Measurements from ENCODE around the gene FERMT1. TPM values are rescaled to one million over a fixed set of nuclear protein-coding genes. Genes with fewer than 3 reads are reported as not detected.
"Not testable (repeated sequence)": the region's sequence is repeated elsewhere in the genome, so short reads cannot be mapped to it uniquely, and the experiment has no call there.

The FERMT1 gene
- total RNA-seq, 1 donor from 2014 or later = 0.23 TPM

DNA sequence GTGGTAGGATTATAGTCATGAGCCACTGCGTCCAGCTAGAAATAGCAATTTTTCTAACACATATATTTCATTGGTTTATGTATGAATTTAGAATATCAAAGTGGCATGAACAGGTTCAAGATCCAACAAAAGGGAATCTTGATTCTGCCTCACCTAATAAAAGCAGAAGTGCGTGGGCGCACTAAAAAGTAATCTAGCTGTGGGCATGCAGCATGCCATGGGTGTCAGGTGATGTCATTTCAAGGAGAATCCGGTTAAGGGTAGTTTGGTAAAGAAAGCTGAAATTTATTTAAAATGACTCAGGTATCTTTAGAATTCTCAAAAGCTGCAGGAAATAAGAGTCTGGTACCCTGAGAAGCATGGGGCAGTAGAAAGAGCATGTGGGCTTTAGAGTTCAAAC is 86.6 kb downstream of the FERMT1 start:
- no peak for DNase-seq (ENCODE audit: low read depth, low spot score)
- no peak overlapping the region for H3K27ac Mint-ChIP-seq (ENCODE audit: unreplicated experiment)
- H3K4me3 Mint-ChIP-seq = no peak overlapping the region
- no peaks in the 10 kb centered on the region for H3K4me1 Mint-ChIP-seq
- no peaks in the 10 kb centered on the region for H3K27me3 Mint-ChIP-seq (ENCODE audit: low read depth)
- peaks cover 14% of the 10 kb centered on the region for H3K36me3 Mint-ChIP-seq (ENCODE audit: low read depth)
- H3K9me3 Mint-ChIP-seq = no peaks in the 10 kb centered on the region
- TF ChIP-seq, protein P1, sequence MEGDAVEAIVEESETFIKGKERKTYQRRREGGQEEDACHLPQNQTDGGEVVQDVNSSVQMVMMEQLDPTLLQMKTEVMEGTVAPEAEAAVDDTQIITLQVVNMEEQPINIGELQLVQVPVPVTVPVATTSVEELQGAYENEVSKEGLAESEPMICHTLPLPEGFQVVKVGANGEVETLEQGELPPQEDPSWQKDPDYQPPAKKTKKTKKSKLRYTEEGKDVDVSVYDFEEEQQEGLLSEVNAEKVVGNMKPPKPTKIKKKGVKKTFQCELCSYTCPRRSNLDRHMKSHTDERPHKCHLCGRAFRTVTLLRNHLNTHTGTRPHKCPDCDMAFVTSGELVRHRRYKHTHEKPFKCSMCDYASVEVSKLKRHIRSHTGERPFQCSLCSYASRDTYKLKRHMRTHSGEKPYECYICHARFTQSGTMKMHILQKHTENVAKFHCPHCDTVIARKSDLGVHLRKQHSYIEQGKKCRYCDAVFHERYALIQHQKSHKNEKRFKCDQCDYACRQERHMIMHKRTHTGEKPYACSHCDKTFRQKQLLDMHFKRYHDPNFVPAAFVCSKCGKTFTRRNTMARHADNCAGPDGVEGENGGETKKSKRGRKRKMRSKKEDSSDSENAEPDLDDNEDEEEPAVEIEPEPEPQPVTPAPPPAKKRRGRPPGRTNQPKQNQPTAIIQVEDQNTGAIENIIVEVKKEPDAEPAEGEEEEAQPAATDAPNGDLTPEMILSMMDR (conservative IDR thresholded peaks at IDR 0.05) = no peak

DNA sequence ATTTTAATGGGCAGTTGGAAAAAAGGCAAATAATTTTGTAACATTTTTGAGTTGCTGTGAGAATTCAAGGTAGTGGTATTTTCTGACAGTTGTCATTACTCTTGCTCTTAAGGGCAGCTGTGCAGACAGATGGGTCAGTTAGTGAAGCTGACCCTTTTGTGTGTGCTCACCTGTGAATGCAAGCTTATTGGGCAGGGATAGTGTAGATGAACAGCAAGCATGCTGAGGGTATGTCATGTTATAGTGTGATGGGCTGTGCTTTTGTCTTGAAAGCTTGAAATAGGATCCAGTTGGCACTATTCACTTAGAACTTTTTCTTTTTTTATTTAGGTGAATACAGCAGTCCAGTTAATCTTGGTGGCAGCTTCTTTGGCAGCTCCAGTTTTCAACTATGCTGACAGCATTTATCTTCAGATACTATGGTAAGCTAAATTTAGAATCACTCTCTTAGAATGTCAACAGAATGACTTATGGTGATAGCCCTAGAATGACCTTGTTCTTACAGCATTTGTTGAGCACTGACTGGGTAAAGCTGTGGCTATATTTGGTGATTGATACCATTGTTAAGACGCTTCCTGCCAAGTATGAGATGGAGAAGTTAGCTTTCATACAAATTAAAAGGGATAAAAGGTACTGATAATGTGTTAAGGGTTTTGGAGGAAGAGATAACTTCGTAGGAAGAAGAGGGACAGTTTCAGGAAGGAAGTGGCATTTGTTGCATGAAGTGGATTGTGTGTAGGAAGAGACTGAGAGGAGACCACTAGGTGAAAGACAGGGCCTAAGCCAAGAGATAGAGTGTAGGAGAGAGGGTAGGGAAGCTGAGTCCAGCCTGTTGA is 88.5 kb downstream of the FERMT1 start:
- no peak overlapping the region for H3K4me3 Mint-ChIP-seq

DNA sequence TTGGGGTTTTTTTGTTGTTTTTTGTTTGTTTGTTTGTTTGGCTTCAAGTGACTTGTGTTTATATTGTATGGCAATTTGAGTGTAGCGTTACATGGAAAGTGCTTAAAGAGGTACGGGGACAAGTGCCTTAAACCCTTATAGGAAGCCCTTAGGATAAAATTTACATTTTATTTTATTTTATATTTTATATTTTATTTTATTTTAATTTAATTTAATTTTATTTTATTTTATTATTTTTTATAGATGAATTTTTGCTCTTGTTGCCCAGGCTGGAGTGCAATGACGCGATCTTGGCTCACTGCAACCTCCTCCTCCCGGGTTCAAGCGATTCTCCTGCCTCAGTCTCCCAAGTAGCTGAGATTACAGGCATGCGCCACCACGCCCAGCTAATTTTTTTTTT is 89.9 kb downstream of the FERMT1 start:
- H3K9me3 Mint-ChIP-seq; H3K4me1 Mint-ChIP-seq; H3K27me3 Mint-ChIP-seq (ENCODE audit: low read depth); DNase-seq (ENCODE audit: low read depth, low spot score); H3K36me3 Mint-ChIP-seq (ENCODE audit: low read depth); H3K27ac Mint-ChIP-seq (ENCODE audit: unreplicated experiment); H3K4me3 Mint-ChIP-seq: not testable (repeated sequence)

More for the DNA sequence above, 88.5 kb downstream of the FERMT1 start:
- H3K4me1 Mint-ChIP-seq = no peaks in the 10 kb centered on the region
- H3K27ac Mint-ChIP-seq (ENCODE audit: unreplicated experiment) = peak overlapping the region; percentile 1
- H3K36me3 Mint-ChIP-seq (ENCODE audit: low read depth) = peaks cover 6% of the 10 kb centered on the region
- no peak for DNase-seq (ENCODE audit: low read depth, low spot score)
- H3K27me3 Mint-ChIP-seq (ENCODE audit: low read depth) = no peaks in the 10 kb centered on the region
- no peaks in the 10 kb centered on the region for H3K9me3 Mint-ChIP-seq
- TF ChIP-seq, protein P1 (conservative IDR thresholded peaks at IDR 0.05) = no peak

DNA sequence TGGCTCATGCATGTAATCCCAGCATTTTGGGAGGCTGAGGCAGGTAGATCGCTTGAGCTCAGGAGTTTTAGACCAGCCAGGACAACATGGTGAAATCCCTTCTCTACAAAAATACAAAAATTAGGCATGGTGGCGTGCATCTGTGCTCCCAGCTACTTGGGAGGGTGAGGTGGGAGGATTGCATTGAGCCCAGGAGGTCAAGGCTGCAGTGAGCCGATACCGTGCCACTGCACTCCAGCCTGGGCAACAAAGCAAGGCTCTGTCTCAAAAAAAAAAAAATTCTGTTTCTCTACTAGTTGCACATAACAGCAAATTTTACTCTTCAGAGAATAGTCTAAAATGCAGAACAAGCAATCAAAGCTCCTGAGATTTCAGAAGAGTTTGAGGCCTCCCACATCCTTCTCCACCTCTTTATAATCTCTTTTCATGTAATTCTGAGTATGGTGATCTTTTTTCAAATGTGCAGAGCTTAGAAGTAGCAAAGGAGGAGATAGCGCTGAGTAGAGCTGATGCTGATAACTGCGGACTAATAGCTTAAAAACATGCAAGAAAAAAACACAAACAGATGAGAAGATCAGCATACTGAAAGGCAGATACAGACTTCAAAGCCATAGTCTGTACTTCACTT is 92.3 kb downstream of the FERMT1 start:
- H3K4me3 Mint-ChIP-seq = no peak overlapping the region
- no peak overlapping the region for H3K27ac Mint-ChIP-seq (ENCODE audit: unreplicated experiment)

DNA sequence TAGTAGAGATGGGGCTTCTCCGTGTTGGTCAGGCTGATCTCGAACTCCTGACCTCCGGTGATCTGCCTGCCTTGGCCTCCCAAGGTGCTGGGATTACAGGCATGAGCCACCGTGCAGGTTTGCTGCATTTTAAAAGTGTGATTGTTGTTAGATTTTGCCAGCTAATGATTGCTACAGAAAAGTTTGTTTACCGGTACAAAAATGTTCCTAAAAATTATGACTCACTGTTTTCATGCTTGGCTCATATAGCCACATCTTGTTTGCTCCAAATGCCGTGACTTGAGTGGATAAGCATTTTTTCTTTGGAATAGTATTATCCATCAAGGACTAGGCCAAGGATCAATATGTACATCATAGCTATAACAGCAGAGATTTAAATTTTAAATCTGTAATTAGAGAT is 93.3 kb downstream of the FERMT1 start:
- Mint-ChIP-seq H3K36me3 (ENCODE audit: low read depth) (peaks cover 26% of the 10 kb centered on the region), H3K4me3 (no peak overlapping the region), H3K9me3 (peaks cover 7% of the 10 kb centered on the region), H3K27ac (ENCODE audit: unreplicated experiment) (no peak overlapping the region), H3K27me3 (ENCODE audit: low read depth) (no peaks in the 10 kb centered on the region), H3K4me1 (no peaks in the 10 kb centered on the region)
- TF ChIP-seq, protein P1 (conservative IDR thresholded peaks at IDR 0.05) = no peak
- no peak for DNase-seq (ENCODE audit: low read depth, low spot score)

More for the DNA sequence above, 92.3 kb downstream of the FERMT1 start:
- Mint-ChIP-seq H3K9me3 (peaks cover under 1% of the 10 kb centered on the region), H3K36me3 (ENCODE audit: low read depth) (peaks cover 18% of the 10 kb centered on the region), H3K27me3 (ENCODE audit: low read depth) (no peaks in the 10 kb centered on the region), H3K4me1 (no peaks in the 10 kb centered on the region)
- TF ChIP-seq, protein P1 (conservative IDR thresholded peaks at IDR 0.05) = no peak
- DNase-seq (ENCODE audit: low read depth, low spot score) = no peak

DNA sequence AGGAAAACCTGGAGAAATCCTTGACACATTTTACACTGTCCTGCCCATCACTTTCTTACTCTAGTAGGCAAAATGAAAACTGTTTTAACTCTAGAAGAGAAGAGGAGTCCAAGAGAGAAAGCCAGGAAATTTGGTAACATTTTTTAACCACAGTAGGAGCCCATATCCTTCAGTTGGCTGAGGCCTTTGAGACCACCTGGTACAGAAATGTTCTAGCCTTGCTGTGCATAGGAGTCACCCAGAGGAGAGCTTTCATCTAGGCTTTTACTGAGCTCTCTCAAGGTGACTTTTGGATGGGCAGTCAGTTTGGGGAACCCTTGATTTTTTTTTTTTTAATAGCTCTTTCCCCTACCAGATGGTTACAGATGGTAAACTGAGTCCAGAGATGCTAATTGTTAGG is 94.0 kb downstream of the FERMT1 start:
- no peaks in the 10 kb centered on the region for H3K27me3 Mint-ChIP-seq (ENCODE audit: low read depth)
- no peak overlapping the region for H3K4me3 Mint-ChIP-seq
- H3K36me3 Mint-ChIP-seq (ENCODE audit: low read depth) = peaks cover 32% of the 10 kb centered on the region
- DNase-seq (ENCODE audit: low read depth, low spot score) = no peak
- TF ChIP-seq, protein P1 (conservative IDR thresholded peaks at IDR 0.05) = no peak
- H3K27ac Mint-ChIP-seq (ENCODE audit: unreplicated experiment) = no peak overlapping the region
- H3K9me3 Mint-ChIP-seq = peaks cover 9% of the 10 kb centered on the region
- H3K4me1 Mint-ChIP-seq = no peaks in the 10 kb centered on the region
